Vagina (tissue), 2 donors: ENCODE data around the gene TUBB8. TPM values are rescaled to one million over a fixed set of nuclear protein-coding genes. Genes with fewer than 3 reads are reported as not detected.

Experiments
- DNase-seq, 2 donors: peaks; one replicate each; pipeline ENCODE4 v3.0.0-alpha.2; 2017; ENCODE audit errors: extremely low spot score in 2 of 2
- H3K27ac ChIP-seq: fragments of 200-600 bp; sonication (generic); one replicate; pipeline ENCODE4 v1.5.1; 2019
- H3K27me3 ChIP-seq: fragments of 200-600 bp; sonication (generic); one replicate; pipeline ENCODE4 v1.5.1; 2019
- H3K36me3 ChIP-seq, 2 donors: fragments of 200-600 bp; sonication (generic); one replicate each; pipeline ENCODE4 v1.5.1; 2017 to 2019
- H3K4me1 ChIP-seq: fragments of 200-600 bp; sonication (generic); one replicate; pipeline ENCODE4 v1.5.1; 2019
- H3K4me3 ChIP-seq, 2 donors: fragments of 200-600 bp; sonication (generic); 1 replicate in 1 of 2; 2 replicates in 1 of 2; pipeline ENCODE4 v1.5.1; 2016 to 2019
- H3K9me3 ChIP-seq: fragments of 200-600 bp; sonication (generic); one replicate; pipeline ENCODE4 v1.5.1; 2019
- POLR2A ChIP-seq, 2 donors: fragments of 450-650 bp; IDR thresholded peaks; one replicate each; pipeline ENCODE4 v1.6.1; 2017; ENCODE audit warnings: antibody characterized with exemption in 2 of 2, mild to moderate bottlenecking in 2 of 2, moderate library complexity in 2 of 2
- POLR2AphosphoS5 ChIP-seq, 2 donors: sonication (generic); formaldehyde crosslinking; IDR thresholded peaks; one replicate each; pipeline ENCODE4 v1.9.0; 2017; ENCODE audit warnings: antibody characterized with exemption in 2 of 2, mild to moderate bottlenecking in 2 of 2, low read depth in 1 of 2; ENCODE audit not compliant: insufficient read depth in 1 of 2
- intact Hi-C: fragments of 100-400 bp; cut with DNase I; formaldehyde crosslinking; loops from one replicate; pipeline ENCODE4 v1.15.1; 2023
- total RNA-seq: library from RNA; depleted of rRNA; stranded (reverse); fragments of >200 nt; gene quantifications from one replicate; pipeline ENCODE4 v1.2.3, GENCODE V29; 2016
- TF ChIP-seq, protein P1 (sequence below), 3 experiments: fragments of 450-650 bp in 2 of 3; fragments of 200-600 bp in 1 of 3; sonication (generic) in 1 of 3; IDR thresholded peaks; one replicate each; pipeline ENCODE4 v1.5.1; 2017 to 2019; ENCODE audit warnings: antibody characterized with exemption in 3 of 3, mild to moderate bottlenecking in 2 of 3, moderate library complexity in 2 of 3

Gene TUBB8
- total RNA-seq, 1 donor from 2014 or later, result not detected

DNA sequence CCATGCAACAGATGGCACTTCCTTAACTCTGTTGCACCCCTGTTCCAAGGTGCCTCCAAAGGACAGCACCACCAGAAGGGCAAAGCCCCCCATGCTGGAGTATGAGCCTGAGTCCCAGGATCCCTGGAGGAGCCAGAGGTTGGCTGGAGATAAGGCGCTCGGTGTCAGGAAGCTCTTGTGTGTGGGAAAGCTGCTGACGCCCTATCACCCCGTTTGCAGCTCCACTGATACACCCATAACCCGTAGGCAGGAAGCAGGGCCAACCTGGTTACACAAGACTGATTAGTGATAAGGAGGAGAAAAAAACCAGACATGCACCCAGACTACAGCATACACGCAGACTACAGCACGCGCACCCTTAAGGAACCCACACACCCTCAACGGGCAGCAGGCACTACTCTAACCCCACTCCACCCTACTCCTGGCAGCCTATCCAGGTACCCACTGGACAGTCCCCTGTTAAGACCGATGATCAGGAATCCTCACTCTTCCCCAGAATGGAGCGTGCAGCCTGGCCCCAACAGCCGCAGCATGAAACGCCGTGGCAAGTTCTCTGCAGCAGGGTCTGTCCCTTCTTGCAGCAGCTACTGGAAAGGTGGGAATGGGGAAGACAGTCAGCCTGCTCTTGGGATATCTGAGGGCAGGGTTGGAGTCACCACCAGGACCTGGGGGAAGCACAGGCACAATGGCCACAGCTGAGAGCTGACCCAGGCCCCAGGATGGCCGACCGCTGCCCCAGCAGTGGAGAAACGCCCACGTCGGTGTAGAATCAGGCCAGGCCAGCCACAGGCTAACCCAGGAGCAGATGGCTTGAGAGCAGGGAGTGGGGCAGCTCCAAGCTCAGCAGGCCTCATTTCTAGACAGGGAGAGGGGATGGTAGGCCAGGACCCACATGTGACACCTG lies 38.3 kb upstream of the TUBB8 start:
- TF ChIP-seq, protein P1, sequence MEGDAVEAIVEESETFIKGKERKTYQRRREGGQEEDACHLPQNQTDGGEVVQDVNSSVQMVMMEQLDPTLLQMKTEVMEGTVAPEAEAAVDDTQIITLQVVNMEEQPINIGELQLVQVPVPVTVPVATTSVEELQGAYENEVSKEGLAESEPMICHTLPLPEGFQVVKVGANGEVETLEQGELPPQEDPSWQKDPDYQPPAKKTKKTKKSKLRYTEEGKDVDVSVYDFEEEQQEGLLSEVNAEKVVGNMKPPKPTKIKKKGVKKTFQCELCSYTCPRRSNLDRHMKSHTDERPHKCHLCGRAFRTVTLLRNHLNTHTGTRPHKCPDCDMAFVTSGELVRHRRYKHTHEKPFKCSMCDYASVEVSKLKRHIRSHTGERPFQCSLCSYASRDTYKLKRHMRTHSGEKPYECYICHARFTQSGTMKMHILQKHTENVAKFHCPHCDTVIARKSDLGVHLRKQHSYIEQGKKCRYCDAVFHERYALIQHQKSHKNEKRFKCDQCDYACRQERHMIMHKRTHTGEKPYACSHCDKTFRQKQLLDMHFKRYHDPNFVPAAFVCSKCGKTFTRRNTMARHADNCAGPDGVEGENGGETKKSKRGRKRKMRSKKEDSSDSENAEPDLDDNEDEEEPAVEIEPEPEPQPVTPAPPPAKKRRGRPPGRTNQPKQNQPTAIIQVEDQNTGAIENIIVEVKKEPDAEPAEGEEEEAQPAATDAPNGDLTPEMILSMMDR (IDR thresholded peaks at IDR 0.05), result no peak
- TF ChIP-seq POLR2A (IDR thresholded peaks at IDR 0.05) (no peak), POLR2AphosphoS5 (IDR thresholded peaks at IDR 0.05; ENCODE audit: insufficient read depth in 1 of 2, low read depth in 1 of 2) (no peak)
- intact Hi-C loops, result no loop called here

DNA sequence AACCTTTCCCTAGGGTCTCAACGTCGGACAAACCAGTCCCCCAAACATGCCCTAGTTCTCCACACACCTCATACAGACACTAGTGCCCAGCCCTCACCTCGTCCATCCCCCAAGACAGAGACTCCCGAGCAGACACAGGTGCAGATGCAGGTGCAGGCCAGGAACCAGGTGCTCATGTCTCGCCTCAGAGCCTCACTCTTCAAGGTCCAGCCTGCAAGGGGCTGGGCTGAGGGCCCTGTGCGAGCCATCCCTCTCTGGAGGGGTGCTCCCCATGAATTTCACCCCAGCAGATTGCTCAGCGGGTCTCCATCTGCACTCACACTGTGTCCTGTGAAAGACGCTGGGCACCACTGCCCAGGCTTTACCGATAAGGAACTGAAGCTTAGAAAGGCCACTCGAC lies 36.9 kb upstream of the TUBB8 start:
- H3K4me3 ChIP-seq, result no peak overlapping the region
- H3K27me3 ChIP-seq, result no peaks in the 10 kb centered on the region
- H3K9me3 ChIP-seq, result no peaks in the 10 kb centered on the region
- H3K4me1 ChIP-seq, result no peaks in the 10 kb centered on the region
- DNase-seq, result no peak
- TF ChIP-seq POLR2A (IDR thresholded peaks at IDR 0.05) (no peak), POLR2AphosphoS5 (IDR thresholded peaks at IDR 0.05; ENCODE audit: insufficient read depth in 1 of 2, low read depth in 1 of 2) (no peak)
- TF ChIP-seq, protein P1 (IDR thresholded peaks at IDR 0.05), result no peak
- no peak overlapping the region for H3K27ac ChIP-seq
- H3K36me3 ChIP-seq, result no peaks in the 10 kb centered on the region
- intact Hi-C loops, result no loop called here

More for the DNA sequence above, 38.3 kb upstream of the TUBB8 start:
- no peaks in the 10 kb centered on the region for H3K27me3 ChIP-seq
- H3K4me3 ChIP-seq, result no peak overlapping the region
- H3K4me1 ChIP-seq, result peaks cover 5% of the 10 kb centered on the region
- H3K36me3 ChIP-seq, result no peaks in the 10 kb centered on the region
- H3K9me3 ChIP-seq, result no peaks in the 10 kb centered on the region
- no peak for DNase-seq
- H3K27ac ChIP-seq, result no peak overlapping the region

DNA sequence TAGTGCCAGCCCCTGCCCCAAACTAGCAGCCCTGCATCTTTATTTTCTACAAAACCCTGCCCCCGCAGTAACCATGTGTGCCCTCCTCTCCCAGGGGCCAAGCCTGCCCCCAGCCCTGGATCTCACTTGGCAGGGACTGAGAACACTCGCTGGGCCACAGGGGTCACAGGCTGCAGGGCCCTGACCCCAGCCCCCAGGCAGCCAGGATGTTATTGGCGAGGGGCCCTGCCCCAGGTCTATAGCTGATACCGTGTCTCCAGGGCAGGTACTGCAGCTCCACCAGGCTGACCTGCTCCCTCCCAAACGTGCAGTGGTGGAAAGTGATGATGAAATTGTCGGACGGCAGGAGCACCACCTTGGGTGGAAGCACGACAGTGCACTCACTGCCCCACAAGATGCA lies 35.9 kb upstream of the TUBB8 start:
- H3K9me3 ChIP-seq, result no peaks in the 10 kb centered on the region
- no peak for DNase-seq
- no peaks in the 10 kb centered on the region for H3K36me3 ChIP-seq
- no peaks in the 10 kb centered on the region for H3K4me1 ChIP-seq
- intact Hi-C loops, result no loop called here
- no peak overlapping the region for H3K27ac ChIP-seq
- no peak overlapping the region for H3K4me3 ChIP-seq
- H3K27me3 ChIP-seq, result no peaks in the 10 kb centered on the region
- TF ChIP-seq, protein P1 (IDR thresholded peaks at IDR 0.05), result no peak
- TF ChIP-seq POLR2A (IDR thresholded peaks at IDR 0.05), result no peak

DNA sequence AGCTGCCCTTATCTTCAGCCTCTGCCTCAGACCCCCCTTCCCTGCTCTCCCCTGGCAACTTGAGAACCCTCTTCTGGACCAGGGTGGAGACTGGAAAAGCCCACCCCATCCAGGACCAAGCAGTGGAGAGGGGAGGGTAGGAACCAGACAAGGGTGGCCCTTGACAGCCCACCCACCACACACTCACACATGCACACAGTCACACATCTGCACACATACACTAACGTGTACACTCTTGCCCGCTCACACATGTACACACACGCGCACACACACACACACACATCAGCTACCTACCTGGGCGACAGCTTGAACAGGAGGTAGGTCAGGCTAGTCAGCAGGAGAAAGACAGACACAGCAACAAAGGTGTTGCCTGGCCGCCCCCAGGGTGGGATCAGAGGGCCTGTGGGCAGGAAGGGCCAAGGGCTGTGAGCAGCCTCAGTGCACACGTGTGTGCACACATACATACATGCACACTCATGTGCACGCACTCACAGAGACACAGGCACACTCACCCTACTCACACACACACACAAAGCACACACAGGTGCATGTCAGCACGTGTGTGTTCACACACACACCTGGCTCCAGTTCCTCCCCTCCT lies 34.9 kb upstream of the TUBB8 start:
- H3K9me3 ChIP-seq, result no peaks in the 10 kb centered on the region
- TF ChIP-seq, protein P1 (IDR thresholded peaks at IDR 0.05), result no peak
- TF ChIP-seq POLR2AphosphoS5 (IDR thresholded peaks at IDR 0.05; ENCODE audit: insufficient read depth in 1 of 2, low read depth in 1 of 2) (no peak), POLR2A (IDR thresholded peaks at IDR 0.05) (no peak)
- no peak overlapping the region for H3K4me3 ChIP-seq
- intact Hi-C loops, result no loop called here
- no peak for DNase-seq
- H3K27me3 ChIP-seq, result no peaks in the 10 kb centered on the region
- H3K36me3 ChIP-seq, result no peaks in the 10 kb centered on the region
- no peaks in the 10 kb centered on the region for H3K4me1 ChIP-seq
- no peak overlapping the region for H3K27ac ChIP-seq
